Body of pancreas (tissue), 4 donors: ENCODE results near the gene ICOS. TPM values are rescaled to one million over a fixed set of nuclear protein-coding genes. Genes with fewer than 3 reads are reported as not detected.

ENCODE experiments used
- ATAC-seq: fragments of 150-250 bp; one replicate; pipeline ENCODE4 v1.9.1; 2016
- DNase-seq, 4 donors: peaks; one replicate each; pipeline ENCODE4 v3.0.0-alpha.2; 2019
- H3K27ac ChIP-seq, 4 donors: fragments of 200-600 bp; sonication (generic); 1 replicate in 3 of 4; 2 replicates in 1 of 4; pipeline versions ENCODE4 v1.5.1 to v1.6.1; 2016 to 2019; ENCODE audit warnings: mild to moderate bottlenecking in 1 of 4, mixed read lengths in 1 of 4, moderate library complexity in 1 of 4
- H3K27me3 ChIP-seq, 2 donors: fragments of 200-600 bp; sonication (generic); one replicate each; pipeline ENCODE4 v1.6.0; 2016; ENCODE audit warnings: mild to moderate bottlenecking in 1 of 2
- H3K36me3 ChIP-seq, 2 donors: fragments of 200-600 bp; sonication (generic); replicated peaks in 1 of 2; 2 replicates each; pipeline ENCODE4 v1.5.1; 2016; ENCODE audit warnings: low read depth in 2 of 2; ENCODE audit not compliant: insufficient read depth in 1 of 2
- H3K4me1 ChIP-seq: fragments of 200-600 bp; sonication (generic); one replicate; pipeline ENCODE4 v1.6.0; 2016
- H3K4me3 ChIP-seq, 2 donors: fragments of 200-600 bp; sonication (generic); 1 replicate in 1 of 2; 2 replicates in 1 of 2; pipeline ENCODE4 v1.5.1; 2016 to 2019
- H3K9me3 ChIP-seq, 3 donors: fragments of 200-600 bp; sonication (generic); 1 replicate in 2 of 3; 2 replicates in 1 of 3; pipeline ENCODE4 v1.5.1; 2016
- POLR2A ChIP-seq, 3 donors: fragments of 450-650 bp; IDR thresholded peaks; one replicate each; pipeline ENCODE4 v1.6.1; 2016; ENCODE audit warnings: antibody characterized with exemption in 3 of 3, mild to moderate bottlenecking in 2 of 3
- WGBS, 2 donors: methylation state at CpG; one replicate each; pipeline ENCODE4 v1.1.5; 2017; 5-methylcytosine and 5-hydroxymethylcytosine counted together
- intact Hi-C: fragments of 100-400 bp; cut with DNase I; formaldehyde crosslinking; loops from one replicate; pipeline ENCODE4 v1.15.1; 2023
- total RNA-seq, 2 donors: library from RNA; depleted of rRNA; stranded (reverse); fragments of >200 nt; gene quantifications; one replicate each; pipeline ENCODE4 v1.1.0, GENCODE V29; 2016
- TF ChIP-seq, protein P1 (sequence below), 7 experiments: fragments of 450-650 bp in 4 of 7; fragments of 200-600 bp in 3 of 7; sonication (generic) in 3 of 7; IDR thresholded peaks; one replicate each; pipeline ENCODE4 v1.5.1; 2016 to 2019; ENCODE audit warnings: antibody characterized with exemption in 7 of 7

ICOS gene
- total RNA-seq, 2 donors from 2014 or later = not detected

DNA sequence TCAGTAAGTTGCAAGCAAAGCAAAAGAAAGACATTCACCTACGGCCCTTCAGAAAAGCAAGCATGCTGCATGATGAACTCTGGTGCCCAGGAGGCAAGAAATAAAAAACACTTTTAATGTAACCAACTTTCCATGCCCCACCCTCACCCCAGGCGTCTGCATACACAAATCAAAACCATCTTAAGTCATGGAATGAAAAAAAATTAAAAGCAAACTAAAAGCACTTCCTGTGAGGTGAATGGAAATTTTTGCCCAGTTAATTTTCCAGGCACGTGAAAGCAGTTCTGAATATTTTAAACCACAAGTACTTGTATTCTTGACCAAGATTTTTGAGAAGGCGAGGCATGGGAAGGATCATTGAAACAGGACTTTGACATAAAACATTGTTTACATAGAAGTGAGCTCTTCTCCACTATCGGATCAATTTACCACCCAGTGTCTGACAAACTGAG lies 2.5 kb upstream of the ICOS start:
- intact Hi-C loops = no loop called here
- Histone ChIP-seq H3K27me3 (no peaks in the 10 kb centered on the region), H3K9me3 (no peaks in the 10 kb centered on the region), H3K4me3 (no peak overlapping the region), H3K36me3 (no peaks in the 10 kb centered on the region), H3K27ac (no peak overlapping the region), H3K4me1 (no peaks in the 10 kb centered on the region)
- WGBS, 2 donors = 57 to 60% methylated on average over 5 of the region's 5 CpGs
- DNase-seq = no peak
- no peak for ATAC-seq
- TF ChIP-seq, protein P1, sequence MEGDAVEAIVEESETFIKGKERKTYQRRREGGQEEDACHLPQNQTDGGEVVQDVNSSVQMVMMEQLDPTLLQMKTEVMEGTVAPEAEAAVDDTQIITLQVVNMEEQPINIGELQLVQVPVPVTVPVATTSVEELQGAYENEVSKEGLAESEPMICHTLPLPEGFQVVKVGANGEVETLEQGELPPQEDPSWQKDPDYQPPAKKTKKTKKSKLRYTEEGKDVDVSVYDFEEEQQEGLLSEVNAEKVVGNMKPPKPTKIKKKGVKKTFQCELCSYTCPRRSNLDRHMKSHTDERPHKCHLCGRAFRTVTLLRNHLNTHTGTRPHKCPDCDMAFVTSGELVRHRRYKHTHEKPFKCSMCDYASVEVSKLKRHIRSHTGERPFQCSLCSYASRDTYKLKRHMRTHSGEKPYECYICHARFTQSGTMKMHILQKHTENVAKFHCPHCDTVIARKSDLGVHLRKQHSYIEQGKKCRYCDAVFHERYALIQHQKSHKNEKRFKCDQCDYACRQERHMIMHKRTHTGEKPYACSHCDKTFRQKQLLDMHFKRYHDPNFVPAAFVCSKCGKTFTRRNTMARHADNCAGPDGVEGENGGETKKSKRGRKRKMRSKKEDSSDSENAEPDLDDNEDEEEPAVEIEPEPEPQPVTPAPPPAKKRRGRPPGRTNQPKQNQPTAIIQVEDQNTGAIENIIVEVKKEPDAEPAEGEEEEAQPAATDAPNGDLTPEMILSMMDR (IDR thresholded peaks at IDR 0.05) = no peak
- no peak for TF ChIP-seq POLR2A (IDR thresholded peaks at IDR 0.05)

DNA sequence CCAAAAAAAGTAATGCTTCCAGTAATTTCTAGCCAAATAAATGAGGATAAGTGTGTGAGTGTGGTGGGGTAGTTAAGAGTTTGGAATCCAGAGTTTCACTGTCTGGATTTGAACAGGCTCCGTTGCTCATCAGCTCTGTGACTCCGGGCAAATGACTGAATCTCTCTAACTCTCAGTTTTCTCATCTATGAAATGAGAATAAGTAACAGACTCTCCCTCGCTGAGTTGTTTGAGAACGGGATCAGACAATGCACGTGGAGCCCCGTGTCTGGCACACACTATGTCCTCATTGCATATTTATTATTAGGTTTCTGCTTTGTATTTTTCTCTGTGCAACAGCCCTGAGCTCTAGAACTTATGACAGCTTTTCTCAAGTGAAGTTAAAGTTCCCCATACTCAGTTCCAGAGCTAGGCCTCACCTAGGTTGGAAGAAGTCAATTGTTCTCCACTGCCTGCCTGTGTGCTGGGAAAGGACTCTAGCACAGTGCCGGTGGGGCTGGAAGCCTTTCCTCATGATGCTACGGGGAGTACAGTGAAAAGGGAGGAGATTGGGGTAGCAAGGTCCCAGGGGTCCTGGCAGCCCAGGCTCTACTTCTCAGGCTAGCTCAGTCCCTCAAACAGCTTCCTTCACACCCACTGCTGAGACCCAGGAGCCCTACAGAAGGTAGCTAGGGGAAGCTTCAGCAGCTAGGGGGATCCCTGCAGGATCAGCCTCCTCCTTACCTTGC lies 1.7 kb upstream of the ICOS start:
- no peaks in the 10 kb centered on the region for H3K36me3 ChIP-seq
- intact Hi-C loops = no loop called here

DNA sequence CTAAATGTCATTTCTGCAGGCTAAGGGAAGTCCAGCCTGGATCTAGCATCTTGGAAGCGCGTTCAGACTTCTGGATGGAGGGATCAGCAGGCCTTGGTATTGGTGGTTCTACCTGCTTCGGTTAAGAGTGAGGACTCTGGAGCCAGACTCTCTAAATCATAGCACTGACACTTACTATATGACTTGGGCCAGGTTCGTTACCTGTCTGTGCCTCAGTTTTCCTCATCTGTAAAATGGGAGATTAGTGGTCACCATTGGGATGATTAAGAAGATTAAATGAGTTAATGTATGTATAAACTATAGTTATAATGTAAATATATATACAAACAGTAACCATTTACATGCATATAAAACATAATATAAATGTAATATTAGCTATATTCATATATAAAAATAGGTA lies 995 bp upstream of the ICOS start:
- no peak for DNase-seq
- intact Hi-C loops = no loop called here
- no peak overlapping the region for H3K27ac ChIP-seq
- no peaks in the 10 kb centered on the region for H3K27me3 ChIP-seq
- no peak for ATAC-seq
- no peak for TF ChIP-seq POLR2A (IDR thresholded peaks at IDR 0.05)
- TF ChIP-seq, protein P1 (IDR thresholded peaks at IDR 0.05) = no peak
- no peaks in the 10 kb centered on the region for H3K4me1 ChIP-seq
- no peaks in the 10 kb centered on the region for H3K9me3 ChIP-seq
- H3K36me3 ChIP-seq = no peaks in the 10 kb centered on the region
- 91 to 92% methylated on average over 4 of the region's 4 CpGs for WGBS, 2 donors
- no peak overlapping the region for H3K4me3 ChIP-seq

More for the DNA sequence above, 1.7 kb upstream of the ICOS start:
- H3K9me3 ChIP-seq = no peaks in the 10 kb centered on the region
- ATAC-seq = no peak
- DNase-seq = no peak
- 71 to 78% methylated on average over 8 of the region's 8 CpGs for WGBS, 2 donors
- no peak overlapping the region for H3K27ac ChIP-seq
- TF ChIP-seq POLR2A (IDR thresholded peaks at IDR 0.05) = no peak
- TF ChIP-seq, protein P1 (IDR thresholded peaks at IDR 0.05) = no peak
- no peaks in the 10 kb centered on the region for H3K4me1 ChIP-seq
- H3K27me3 ChIP-seq = no peaks in the 10 kb centered on the region
- H3K4me3 ChIP-seq = no peak overlapping the region

DNA sequence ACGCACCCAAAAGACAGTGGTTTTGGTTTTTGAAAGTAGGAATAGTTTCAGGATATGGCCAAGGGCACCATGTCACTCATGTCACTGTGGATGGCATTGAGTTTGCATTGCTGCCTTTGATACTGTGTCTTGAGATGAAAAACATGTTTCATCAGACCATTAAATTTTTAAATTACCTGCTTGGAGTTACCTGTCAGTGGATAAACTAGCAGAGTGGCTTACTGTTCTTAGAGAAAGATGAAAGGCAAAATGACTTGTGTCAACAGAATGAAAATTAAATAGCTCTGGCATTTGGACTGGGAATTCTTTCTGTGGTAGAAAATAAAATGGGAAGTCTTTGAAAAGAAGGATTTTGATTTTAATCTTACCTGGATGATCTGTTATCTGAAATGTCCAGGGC lies 386 bp downstream of the ICOS start:
- peaks cover 0 to 3% of the 10 kb centered on the region in 2 donors for H3K27me3 ChIP-seq
- no peaks in the 10 kb centered on the region for H3K9me3 ChIP-seq
- TF ChIP-seq, protein P1 (IDR thresholded peaks at IDR 0.05) = no peak
- no peak for TF ChIP-seq POLR2A (IDR thresholded peaks at IDR 0.05)
- H3K27ac ChIP-seq = no peak overlapping the region
- no peaks in the 10 kb centered on the region for H3K4me1 ChIP-seq
- no peak overlapping the region for H3K4me3 ChIP-seq
- ATAC-seq (no peak), DNase-seq (no peak)
- no peaks in the 10 kb centered on the region for H3K36me3 ChIP-seq
- intact Hi-C loops = no loop called here
- WGBS, 2 donors = 95 to 100% methylated on average over 1 of the region's 1 CpG

DNA sequence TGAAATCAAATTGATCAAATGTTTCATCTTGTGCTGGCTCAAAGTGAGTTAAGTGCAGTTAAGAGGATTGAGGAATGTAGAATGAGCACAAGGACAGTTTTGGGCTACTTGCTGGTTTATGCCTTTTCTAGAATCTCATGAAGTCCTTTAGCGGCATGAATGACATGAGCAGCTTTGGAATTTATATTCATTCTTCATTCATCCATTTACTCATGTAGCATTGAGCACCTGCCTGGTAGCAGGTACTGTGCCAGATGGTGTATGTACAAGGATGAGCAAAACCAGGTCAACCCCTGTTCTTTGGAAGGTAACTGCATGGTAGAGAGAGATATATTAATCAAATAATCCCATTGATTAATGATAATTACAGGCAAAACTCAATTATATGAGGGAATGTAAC lies 1.2 kb downstream of the ICOS start:
- H3K36me3 ChIP-seq = no peaks in the 10 kb centered on the region
- no peak for TF ChIP-seq POLR2A (IDR thresholded peaks at IDR 0.05)
- TF ChIP-seq, protein P1 (IDR thresholded peaks at IDR 0.05) = no peak
- no peak for ATAC-seq
- H3K4me3 ChIP-seq = no peak overlapping the region
- intact Hi-C loops = no loop called here
- H3K4me1 ChIP-seq = no peaks in the 10 kb centered on the region
- no peaks in the 10 kb centered on the region for H3K9me3 ChIP-seq
- 82 to 83% methylated on average over 1 of the region's 1 CpG for WGBS, 2 donors
- DNase-seq = no peak
- H3K27me3 ChIP-seq = peaks cover 0 to 3% of the 10 kb centered on the region in 2 donors
- no peak overlapping the region for H3K27ac ChIP-seq
